Thoracic aorta (tissue), 2 donors: ENCODE data around the gene PEPD. TPM values are rescaled to one million over a fixed set of nuclear protein-coding genes. Genes with fewer than 3 reads are reported as not detected.

Experiments
- ATAC-seq: fragments of 150-250 bp; one replicate; pipeline ENCODE4 v1.8.0; 2017; ENCODE audit warnings: low read depth; ENCODE audit not compliant: insufficient number of reproducible peaks, low FRiP score
- DNase-seq: peaks from one replicate; pipeline ENCODE4 v3.0.0-alpha.2; 2020; ENCODE audit warnings: low spot score
- H3K27ac ChIP-seq, 2 donors: fragments of 200-600 bp; sonication (generic); 1 replicate in 1 of 2; 2 replicates in 1 of 2; pipeline ENCODE4 v1.5.1; 2016; ENCODE audit warnings: mild to moderate bottlenecking in 2 of 2, moderate library complexity in 2 of 2
- H3K27me3 ChIP-seq: fragments of 200-600 bp; sonication (generic); replicated peaks from 2 replicates; pipeline ENCODE4 v1.6.0; 2016; ENCODE audit warnings: mild to moderate bottlenecking; ENCODE audit not compliant: insufficient read depth
- H3K36me3 ChIP-seq: fragments of 200-600 bp; sonication (generic); one replicate; pipeline ENCODE4 v1.5.1; 2016
- H3K4me1 ChIP-seq, 2 donors: fragments of 200-600 bp; sonication (generic); 1 replicate in 1 of 2; 2 replicates in 1 of 2; pipeline versions ENCODE4 v1.5.1 to v1.6.0; 2016; ENCODE audit warnings: low read depth in 2 of 2, mild to moderate bottlenecking in 1 of 2; ENCODE audit not compliant: control insufficient read depth in 1 of 2
- H3K4me3 ChIP-seq: fragments of 200-600 bp; sonication (generic); 2 replicates; pipeline ENCODE4 v1.5.1; 2016; ENCODE audit warnings: mild to moderate bottlenecking
- H3K9me3 ChIP-seq: fragments of 200-600 bp; sonication (generic); 2 replicates; pipeline ENCODE4 v1.5.1; 2016
- total RNA-seq, 2 donors: library from RNA; depleted of rRNA; stranded (reverse); fragments of >200 nt; gene quantifications; one replicate each; pipeline versions ENCODE4 v1.1.0 to v1.2.3, GENCODE V29; 2016
- TF ChIP-seq, protein P1 (sequence below): fragments of 200-600 bp; sonication (generic); IDR thresholded peaks from one replicate; pipeline ENCODE4 v1.5.1; 2019; ENCODE audit warnings: antibody characterized with exemption

The PEPD gene
- total RNA-seq, 2 donors from 2014 or later: 48.7 to 70.9 TPM

- TF ChIP-seq, protein P1, sequence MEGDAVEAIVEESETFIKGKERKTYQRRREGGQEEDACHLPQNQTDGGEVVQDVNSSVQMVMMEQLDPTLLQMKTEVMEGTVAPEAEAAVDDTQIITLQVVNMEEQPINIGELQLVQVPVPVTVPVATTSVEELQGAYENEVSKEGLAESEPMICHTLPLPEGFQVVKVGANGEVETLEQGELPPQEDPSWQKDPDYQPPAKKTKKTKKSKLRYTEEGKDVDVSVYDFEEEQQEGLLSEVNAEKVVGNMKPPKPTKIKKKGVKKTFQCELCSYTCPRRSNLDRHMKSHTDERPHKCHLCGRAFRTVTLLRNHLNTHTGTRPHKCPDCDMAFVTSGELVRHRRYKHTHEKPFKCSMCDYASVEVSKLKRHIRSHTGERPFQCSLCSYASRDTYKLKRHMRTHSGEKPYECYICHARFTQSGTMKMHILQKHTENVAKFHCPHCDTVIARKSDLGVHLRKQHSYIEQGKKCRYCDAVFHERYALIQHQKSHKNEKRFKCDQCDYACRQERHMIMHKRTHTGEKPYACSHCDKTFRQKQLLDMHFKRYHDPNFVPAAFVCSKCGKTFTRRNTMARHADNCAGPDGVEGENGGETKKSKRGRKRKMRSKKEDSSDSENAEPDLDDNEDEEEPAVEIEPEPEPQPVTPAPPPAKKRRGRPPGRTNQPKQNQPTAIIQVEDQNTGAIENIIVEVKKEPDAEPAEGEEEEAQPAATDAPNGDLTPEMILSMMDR: no peak
- Histone ChIP-seq H3K4me1 (peaks cover 6 to 18% of the 10 kb centered on the region in 2 donors), H3K36me3 (no peaks in the 10 kb centered on the region), H3K9me3 (no peaks in the 10 kb centered on the region), H3K4me3 (no peak overlapping the region), H3K27me3 (no peaks in the 10 kb centered on the region), H3K27ac (no peak overlapping the region)
- no peak for ATAC-seq
- DNase-seq: no peak
Observed at GRCh38 chr19:33523167-33523566, 1.6 kb upstream of the PEPD start.

GRCh38 chr19:33522371-33522662, 726 bp upstream of the PEPD start:
- TF ChIP-seq, protein P1: no peak
- H3K27ac ChIP-seq: no peak overlapping the region
- no peak for ATAC-seq
- H3K4me3 ChIP-seq: peak overlapping the region; percentile 97
- H3K36me3 ChIP-seq: no peaks in the 10 kb centered on the region
- peaks cover 6 to 18% of the 10 kb centered on the region in 2 donors for H3K4me1 ChIP-seq
- H3K9me3 ChIP-seq: no peaks in the 10 kb centered on the region
- DNase-seq: no peak
- H3K27me3 ChIP-seq: no peaks in the 10 kb centered on the region

- Histone ChIP-seq H3K4me1 (peaks cover 6 to 18% of the 10 kb centered on the region in 2 donors), H3K4me3 (peak overlapping the region; percentile 97), H3K27me3 (no peaks in the 10 kb centered on the region), H3K36me3 (no peaks in the 10 kb centered on the region), H3K27ac (no peak overlapping the region), H3K9me3 (no peaks in the 10 kb centered on the region)
- no peak for ATAC-seq
- TF ChIP-seq, protein P1: no peak
- no peak for DNase-seq
Observed at GRCh38 chr19:33520844-33521479, 629 bp downstream of the PEPD start.

- Histone ChIP-seq H3K9me3 (no peaks in the 10 kb centered on the region), H3K4me3 (no peak overlapping the region), H3K36me3 (no peaks in the 10 kb centered on the region), H3K4me1 (peaks cover 6 to 18% of the 10 kb centered on the region in 2 donors), H3K27ac (no peak overlapping the region), H3K27me3 (no peaks in the 10 kb centered on the region)
- ATAC-seq (no peak), DNase-seq (no peak)
- TF ChIP-seq, protein P1: no peak
Observed at GRCh38 chr19:33520048-33520643, 1.4 kb downstream of the PEPD start.

DNA sequence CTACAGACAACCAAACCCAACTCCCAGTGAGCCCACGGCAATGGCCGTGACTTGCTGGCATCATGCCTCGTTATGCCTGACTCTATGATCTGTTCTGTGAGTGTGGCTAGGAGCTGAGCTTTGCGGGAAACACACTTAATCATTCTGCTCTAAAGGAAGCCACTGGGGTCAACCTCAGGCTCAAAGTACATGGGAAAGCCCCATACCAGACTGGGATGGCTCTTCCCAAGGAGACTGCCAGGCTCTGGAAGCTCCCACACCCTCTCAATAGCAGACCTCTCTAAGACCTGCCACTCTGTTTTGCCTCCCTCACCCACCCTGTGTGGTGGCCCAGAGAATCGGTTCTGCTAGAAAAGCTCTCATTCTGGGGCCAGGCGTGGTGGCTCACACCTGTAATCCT, 2.2 kb downstream of the PEPD start:
- H3K27ac ChIP-seq: no peak overlapping the region
- H3K4me3 ChIP-seq: no peak overlapping the region
- no peaks in the 10 kb centered on the region for H3K36me3 ChIP-seq
- ATAC-seq (no peak), DNase-seq (no peak)
- peaks cover 6 to 18% of the 10 kb centered on the region in 2 donors for H3K4me1 ChIP-seq
- TF ChIP-seq, protein P1: no peak
- H3K9me3 ChIP-seq: no peaks in the 10 kb centered on the region
- no peaks in the 10 kb centered on the region for H3K27me3 ChIP-seq
